ENCODE measurements around the gene SH3RF2.

GRCh38 chr5:146070746-146071145 is 134.4 kb downstream of the SH3RF2 start:
- TF ChIP-seq ZNF253 (CRISPR knock-in tag; conservative IDR thresholded peaks at IDR 0.05) (no peak), COPS2 (conservative IDR thresholded peaks at IDR 0.05) (no peak), SRSF7 (optimal IDR thresholded peaks at IDR 0.05; ENCODE audit: low read depth, low read length) (no peak), ERF (CRISPR knock-in tag; IDR thresholded peaks at IDR 0.05) (no peak), XRCC4 (IDR thresholded peaks at IDR 0.05; ENCODE audit: extremely low read depth, insufficient read depth, insufficient read length) (no peak), POLR2A (conservative IDR thresholded peaks at IDR 0.05) (no peak)
- TF ChIP-seq, protein P1, sequence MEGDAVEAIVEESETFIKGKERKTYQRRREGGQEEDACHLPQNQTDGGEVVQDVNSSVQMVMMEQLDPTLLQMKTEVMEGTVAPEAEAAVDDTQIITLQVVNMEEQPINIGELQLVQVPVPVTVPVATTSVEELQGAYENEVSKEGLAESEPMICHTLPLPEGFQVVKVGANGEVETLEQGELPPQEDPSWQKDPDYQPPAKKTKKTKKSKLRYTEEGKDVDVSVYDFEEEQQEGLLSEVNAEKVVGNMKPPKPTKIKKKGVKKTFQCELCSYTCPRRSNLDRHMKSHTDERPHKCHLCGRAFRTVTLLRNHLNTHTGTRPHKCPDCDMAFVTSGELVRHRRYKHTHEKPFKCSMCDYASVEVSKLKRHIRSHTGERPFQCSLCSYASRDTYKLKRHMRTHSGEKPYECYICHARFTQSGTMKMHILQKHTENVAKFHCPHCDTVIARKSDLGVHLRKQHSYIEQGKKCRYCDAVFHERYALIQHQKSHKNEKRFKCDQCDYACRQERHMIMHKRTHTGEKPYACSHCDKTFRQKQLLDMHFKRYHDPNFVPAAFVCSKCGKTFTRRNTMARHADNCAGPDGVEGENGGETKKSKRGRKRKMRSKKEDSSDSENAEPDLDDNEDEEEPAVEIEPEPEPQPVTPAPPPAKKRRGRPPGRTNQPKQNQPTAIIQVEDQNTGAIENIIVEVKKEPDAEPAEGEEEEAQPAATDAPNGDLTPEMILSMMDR (IDR thresholded peaks at IDR 0.05 in 2 of 3, conservative IDR thresholded peaks at IDR 0.05 in 1 of 3; ENCODE audit: insufficient read depth in 2 of 3, low read depth in 1 of 3, low read length in 3 of 3): no peak

All from K562 (cell line).